ENCODE measurements around the gene ICAM1.

Gene ICAM1

GRCh38 chr19:10292789-10293636 lies 22.1 kb downstream of the ICAM1 start:
- DNase-seq (ENCODE audit: low read depth in 2 of 2), result no peak

GRCh38 chr19:10293637-10294367 lies 22.9 kb downstream of the ICAM1 start:
- DNase-seq (ENCODE audit: low read depth in 2 of 2), result no peak

DNA sequence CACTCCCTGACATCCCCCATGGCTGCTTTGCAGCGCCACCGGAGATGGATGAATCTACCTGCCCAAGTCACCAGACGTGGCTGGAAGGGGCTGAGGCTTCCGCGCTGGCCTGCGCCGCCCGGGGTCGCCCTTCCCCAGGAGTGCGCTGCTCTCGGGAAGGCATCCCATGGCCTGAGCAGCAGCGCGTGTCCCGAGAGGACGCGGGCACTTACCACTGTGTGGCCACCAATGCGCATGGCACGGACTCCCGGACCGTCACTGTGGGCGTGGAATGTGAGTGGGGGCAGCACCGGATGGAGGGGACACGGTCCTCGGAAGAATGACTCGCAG lies 23.4 kb downstream of the ICAM1 start:
- DNase-seq (ENCODE audit: low read depth in 2 of 2), result no peak

- peak in 1 of 2 donors; percentile 47 for DNase-seq (ENCODE audit: low read depth in 2 of 2)
These were observed 24.5 kb downstream of the ICAM1 start for GRCh38 chr19:10295305-10295846.

GRCh38 chr19:10295847-10296591 lies 25.1 kb downstream of the ICAM1 start:
- DNase-seq (ENCODE audit: low read depth in 2 of 2), result no peak

DNA sequence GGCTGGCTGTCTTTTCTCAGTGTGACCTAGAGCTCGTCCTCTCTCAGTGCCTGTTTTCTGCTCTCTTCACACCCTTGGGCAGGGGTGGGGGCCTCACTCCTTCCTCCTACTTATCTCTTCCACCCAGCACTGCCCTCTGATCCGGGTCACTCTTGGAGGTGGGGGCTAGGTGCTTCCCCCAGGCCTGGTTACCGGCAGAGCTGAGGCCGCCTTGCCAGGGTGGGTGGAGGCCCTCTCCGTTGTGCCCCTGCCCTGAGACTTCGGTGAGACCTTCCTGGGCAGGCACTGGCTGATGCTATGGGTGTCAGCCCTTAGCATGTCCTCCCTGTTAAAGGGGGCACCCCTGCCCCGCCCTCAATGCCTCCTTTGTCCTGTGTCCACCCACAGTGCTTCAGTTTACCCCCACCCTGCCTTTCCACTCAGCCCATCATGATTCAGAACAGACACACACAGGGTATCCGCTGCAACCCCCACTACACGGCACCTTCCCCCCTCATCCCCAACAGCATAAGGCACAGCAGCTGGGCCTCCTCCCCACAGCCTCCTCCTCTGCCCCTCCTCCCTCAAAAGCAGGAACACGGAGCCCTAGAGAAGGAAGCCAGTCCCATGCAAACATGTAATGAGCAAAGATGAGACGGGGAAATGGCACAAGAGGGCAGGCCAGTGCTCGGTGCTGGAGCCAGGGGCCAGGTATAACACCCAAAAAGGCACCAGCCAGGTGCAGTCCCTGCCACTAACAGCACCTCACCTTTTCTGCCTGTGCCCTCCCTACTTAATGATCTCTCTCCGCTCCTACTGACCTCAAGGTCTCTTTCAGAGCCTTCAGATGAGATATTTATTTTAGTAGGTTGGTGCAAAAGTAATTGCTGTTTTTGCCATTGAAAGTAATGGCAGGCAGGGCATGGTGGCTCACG lies 28.9 kb downstream of the ICAM1 start:
- no peak for DNase-seq (ENCODE audit: low read depth in 2 of 2)

DNA sequence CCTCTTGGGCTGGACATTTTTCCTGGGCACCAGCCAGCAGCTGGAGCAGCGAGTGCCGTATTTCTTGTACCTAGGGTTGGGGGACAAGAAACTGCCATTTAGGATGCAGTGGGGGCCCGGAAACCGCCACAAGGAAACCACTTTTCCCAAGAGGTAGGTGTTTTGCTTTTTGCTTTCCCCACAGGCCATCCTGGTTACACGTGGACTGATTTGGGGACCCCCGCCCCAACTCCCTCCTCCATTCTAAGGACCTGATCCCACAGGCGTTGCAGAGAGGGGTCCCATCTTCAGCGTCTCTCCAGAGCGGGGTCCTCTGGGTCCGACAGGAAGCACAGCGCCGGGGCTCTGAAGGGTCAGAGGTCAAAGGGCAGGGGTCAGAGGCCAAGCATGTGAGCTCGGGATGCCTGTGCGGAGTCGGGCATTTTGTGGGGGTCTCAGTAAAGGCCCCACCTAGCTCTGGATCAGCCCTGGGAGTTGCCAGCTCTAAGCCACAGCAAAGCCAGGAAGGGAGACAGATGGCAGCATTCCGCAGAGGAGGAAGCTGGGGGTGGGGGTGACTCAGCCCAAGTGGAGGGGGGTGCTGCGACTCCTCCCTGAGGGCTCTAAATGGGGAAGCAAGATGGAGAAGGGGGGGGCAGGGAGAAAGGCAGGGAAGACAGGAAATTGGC lies 34.4 kb downstream of the ICAM1 start:
- no peak for DNase-seq (ENCODE audit: low read depth in 2 of 2)

DNA sequence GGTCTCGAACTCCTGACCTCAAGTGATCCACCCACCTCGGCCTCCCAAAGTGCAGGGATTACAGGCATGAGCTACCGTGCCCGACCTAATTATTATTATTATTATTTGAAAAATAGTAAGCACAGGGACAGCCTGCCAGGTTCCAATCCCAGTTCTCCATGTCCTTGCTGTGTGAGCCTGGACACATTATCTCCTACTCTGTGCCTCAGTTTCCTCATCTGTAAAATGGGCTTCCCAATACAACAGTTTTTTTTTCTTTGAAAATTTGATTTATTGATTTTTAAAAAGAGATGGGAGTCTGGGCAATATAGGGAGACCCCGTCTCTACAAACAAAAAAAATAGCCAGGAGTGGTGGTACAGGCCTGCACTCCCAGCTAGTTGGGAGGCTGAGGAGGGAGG lies 35.4 kb downstream of the ICAM1 start:
- no peak for DNase-seq (ENCODE audit: low read depth in 2 of 2)

- DNase-seq (ENCODE audit: low read depth in 2 of 2), result no peak
These were observed 38.5 kb downstream of the ICAM1 start, which contains the start of gene ZGLP1 for GRCh38 chr19:10309423-10309822. Gene ZGLP1 (minus strand): TSS chr19:10309815.

DNA sequence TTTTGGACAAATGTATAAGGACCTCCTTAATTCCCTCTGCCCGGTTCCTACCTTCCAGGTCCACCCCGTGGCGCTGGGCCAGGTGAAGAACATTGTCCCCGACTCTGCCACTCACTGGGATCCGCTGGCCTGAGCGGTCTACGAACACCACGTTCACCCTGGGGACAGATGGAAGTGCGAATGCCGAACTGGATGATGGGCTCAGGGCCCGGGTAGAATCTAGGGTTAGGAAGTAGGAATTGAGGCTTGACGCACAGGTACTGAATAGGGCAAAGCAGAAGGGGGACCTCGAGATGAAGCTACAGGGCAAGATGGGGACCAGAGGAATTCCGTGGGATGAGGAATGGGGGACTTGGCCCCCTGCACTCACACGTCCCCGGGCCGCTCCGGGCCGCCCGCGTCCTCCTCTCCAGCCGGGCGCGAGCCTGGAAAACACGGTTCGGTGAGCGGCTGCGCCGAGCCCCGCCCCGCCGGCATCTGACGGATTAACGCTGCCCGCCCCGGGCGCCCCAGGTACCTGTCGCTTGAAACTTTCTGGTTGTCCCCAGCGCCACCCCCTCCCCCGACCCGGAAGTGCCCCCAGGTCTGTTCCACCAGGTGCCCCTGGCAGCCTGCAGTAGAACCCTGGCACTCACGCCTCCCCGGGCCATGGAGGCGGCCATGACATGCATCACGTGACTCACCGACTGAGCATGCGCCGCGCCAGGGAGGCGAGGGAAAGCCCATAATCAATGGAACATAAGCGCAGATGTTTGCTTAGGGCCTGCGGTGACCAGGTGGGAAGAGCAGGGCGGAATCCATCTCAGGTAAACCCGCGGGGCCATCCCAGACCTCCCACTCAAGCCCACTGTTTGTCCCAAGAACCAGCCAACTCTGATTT lies 44.7 kb downstream of the ICAM1 start, which contains the start of gene FDX2:
TSS of gene FDX2 (minus strand) at position 681 of the 880 bp plus-strand sequence. CDS start at position 662, 19 bp downstream.
- DNase-seq (ENCODE audit: low read depth in 2 of 2), result peak; percentile 83 to 87

DNA sequence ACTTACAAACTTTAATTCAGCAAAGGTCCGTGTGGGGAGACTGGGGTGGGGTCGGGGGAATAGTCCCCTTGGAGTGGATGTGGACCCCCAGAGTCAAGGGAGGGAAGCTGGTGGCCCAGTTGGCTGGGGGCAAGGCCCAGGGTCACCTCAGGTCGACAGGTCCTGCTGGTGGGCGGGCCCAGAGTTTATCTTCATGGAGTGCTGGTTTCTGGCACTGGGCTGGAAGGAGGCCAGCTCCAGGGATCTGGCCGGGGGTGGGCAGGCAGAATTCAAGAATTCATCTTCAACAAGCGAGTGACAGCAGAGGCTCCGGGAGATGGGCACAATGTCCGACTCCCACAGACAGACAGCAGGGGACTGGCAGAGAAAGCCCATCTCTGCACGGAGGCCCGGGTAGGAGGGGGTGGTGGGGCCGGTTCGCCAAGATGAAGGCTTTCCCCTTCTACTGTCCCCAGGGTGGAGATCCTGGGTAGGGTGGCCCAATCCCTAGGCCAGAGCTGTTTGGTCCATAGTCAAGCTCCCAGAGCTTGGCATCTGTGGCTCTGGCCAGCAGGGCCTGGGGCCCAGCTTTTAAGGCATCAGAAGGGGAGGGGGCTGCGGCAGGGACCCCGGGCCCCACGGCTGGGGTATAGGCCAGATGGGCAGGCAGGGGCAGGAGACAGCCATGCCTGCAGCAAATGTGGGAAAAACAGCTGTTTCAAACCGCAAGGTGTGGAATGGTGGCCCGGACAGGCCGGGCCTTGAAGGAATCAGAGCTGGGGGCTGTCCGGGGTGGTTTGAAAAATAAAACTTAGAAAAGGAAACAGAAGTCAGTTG lies 45.5 kb downstream of the ICAM1 start:
- no peak for DNase-seq (ENCODE audit: low read depth in 2 of 2)

GRCh38 chr19:10317045-10317856 lies 46.3 kb downstream of the ICAM1 start:
- DNase-seq (ENCODE audit: low read depth in 2 of 2), result no peak

- no peak for DNase-seq (ENCODE audit: low read depth in 2 of 2)
These were observed 47.0 kb downstream of the ICAM1 start for GRCh38 chr19:10317857-10318462.

GRCh38 chr19:10318807-10319682 lies 48.1 kb downstream of the ICAM1 start:
- DNase-seq (ENCODE audit: low read depth in 2 of 2), result no peak

DNA sequence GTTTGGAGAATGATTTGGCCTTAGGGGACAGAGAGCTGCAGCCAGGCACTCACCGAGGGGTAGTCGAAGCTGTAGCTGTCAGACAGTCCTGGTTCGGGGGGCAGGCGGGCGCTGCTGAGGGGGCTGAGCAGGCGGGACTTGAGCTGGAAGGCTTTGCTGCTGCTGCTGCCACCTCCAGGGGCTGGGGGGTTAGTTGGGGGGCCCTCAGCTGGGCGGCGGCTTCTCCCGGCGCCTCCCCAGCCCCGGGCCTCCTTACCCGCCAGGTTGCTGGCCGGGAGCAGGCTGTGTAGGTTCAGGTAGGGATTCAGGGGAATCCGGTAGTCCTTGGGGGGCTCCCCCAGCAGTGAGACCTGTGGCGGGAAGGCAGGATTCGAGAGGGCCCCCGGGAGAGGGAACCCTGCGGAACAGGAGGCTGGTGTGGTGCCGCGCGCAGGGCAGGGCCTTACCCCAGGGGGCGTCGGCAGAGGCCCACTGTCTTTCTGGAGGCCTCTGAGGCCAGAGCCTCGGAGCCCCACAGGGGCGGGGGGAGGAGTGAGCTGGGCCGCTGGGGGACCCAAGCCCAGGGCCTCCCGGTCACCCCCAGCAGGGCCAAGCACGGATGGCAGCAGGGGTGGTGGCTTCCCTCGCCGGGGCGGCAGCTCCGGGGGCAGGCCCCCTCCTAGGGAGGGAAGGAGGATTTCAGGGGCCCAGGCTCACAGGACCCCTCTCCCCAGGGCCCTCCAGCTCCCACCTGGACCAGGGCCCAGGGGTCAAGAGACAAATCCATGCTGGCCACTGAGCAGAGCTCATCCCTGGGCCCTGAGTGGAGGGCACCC lies 49.9 kb downstream of the ICAM1 start:
- no peak for DNase-seq (ENCODE audit: low read depth in 2 of 2)

Data from activated CD8-positive, alpha-beta memory T cell treated with anti-CD3 and anti-CD28 coated beads for 4 hours (primary cell).